ENCODE measurements around the gene INHA. TPM values are rescaled to one million over a fixed set of nuclear protein-coding genes. Genes with fewer than 3 reads are reported as not detected.

INHA gene
- total RNA-seq, 4 donors from 2014 or later = not detected

GRCh38 chr2:219576505-219577388 lies 4.6 kb downstream of the INHA start:
- H3K27me3 ChIP-seq = peaks cover 22% of the 10 kb centered on the region
- peaks cover 0 to under 1% (median 0%) of the 10 kb centered on the region in 4 donors for H3K4me1 ChIP-seq
- intact Hi-C loops (cut with DNase I; ENCODE audit: low total_unique reads) (no loop called here), in situ Hi-C loops (cut with MboI; ENCODE audit: low pct_ligation_motif_present in 1 of 4, low pct_unique_long_range_greater_than_20kb in 1 of 4, low sequenced_read_pairs in 3 of 4) (no loop called here)
- no peaks in the 10 kb centered on the region for H3K36me3 ChIP-seq
- no peaks in the 10 kb centered on the region for H3K9me3 ChIP-seq
- no peak overlapping the region for H3K4me3 ChIP-seq
- 35 to 41% methylated on average over 4 to 15 of the region's 15 CpGs for WGBS, 2 donors (ENCODE audit: low coverage in 1 of 2)
- H3K27ac ChIP-seq = no peak overlapping the region
- TF ChIP-seq, protein P1, sequence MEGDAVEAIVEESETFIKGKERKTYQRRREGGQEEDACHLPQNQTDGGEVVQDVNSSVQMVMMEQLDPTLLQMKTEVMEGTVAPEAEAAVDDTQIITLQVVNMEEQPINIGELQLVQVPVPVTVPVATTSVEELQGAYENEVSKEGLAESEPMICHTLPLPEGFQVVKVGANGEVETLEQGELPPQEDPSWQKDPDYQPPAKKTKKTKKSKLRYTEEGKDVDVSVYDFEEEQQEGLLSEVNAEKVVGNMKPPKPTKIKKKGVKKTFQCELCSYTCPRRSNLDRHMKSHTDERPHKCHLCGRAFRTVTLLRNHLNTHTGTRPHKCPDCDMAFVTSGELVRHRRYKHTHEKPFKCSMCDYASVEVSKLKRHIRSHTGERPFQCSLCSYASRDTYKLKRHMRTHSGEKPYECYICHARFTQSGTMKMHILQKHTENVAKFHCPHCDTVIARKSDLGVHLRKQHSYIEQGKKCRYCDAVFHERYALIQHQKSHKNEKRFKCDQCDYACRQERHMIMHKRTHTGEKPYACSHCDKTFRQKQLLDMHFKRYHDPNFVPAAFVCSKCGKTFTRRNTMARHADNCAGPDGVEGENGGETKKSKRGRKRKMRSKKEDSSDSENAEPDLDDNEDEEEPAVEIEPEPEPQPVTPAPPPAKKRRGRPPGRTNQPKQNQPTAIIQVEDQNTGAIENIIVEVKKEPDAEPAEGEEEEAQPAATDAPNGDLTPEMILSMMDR (IDR thresholded peaks at IDR 0.05) = no peak
- TF ChIP-seq POLR2A (IDR thresholded peaks at IDR 0.05) = no peak
- no peak for TF ChIP-seq EP300 (IDR thresholded peaks at IDR 0.05; ENCODE audit: low read depth)
- TF ChIP-seq POLR2AphosphoS5 (IDR thresholded peaks at IDR 0.05) = no peak
- no peak for DNase-seq

DNA sequence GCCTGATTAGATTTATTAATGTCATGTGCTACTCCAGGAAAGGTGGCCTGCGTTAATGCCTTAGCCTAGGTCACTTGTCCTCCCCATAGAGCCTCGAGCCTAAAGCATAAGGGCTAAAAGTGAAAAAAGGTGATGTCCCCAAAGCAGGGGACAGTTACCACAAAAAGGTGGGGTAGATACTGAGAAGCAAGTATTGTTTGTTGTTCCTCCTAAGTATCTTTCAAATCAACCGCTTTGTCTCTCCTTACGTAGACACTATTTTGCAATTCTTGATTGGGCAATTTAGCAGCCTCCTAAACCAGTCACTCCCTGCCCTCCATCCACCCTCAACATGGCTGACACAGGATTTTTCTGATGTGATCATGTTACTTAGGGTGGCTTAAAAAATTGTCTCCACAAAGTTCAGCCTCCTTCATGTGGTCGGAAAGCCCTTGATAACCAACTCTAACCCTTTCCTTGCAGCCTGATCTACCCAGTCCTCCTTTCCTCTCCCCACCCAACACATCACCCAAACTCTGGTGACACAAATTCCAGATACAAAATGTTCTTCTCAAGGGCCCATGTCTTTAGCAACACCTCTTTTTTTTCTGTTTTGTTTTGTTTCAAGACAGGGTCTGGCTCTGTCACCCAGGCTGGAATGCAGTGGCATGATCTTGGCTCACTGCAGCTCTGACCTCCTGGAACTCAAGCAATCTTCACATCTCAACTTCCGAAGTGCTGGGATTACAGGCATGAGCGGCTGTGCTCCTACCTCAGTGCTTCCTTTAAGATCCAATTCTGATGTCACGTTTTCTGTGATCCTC lies 6.9 kb downstream of the INHA start:
- H3K36me3 ChIP-seq = no peaks in the 10 kb centered on the region
- TF ChIP-seq EP300 (IDR thresholded peaks at IDR 0.05; ENCODE audit: low read depth) (no peak), POLR2A (IDR thresholded peaks at IDR 0.05) (no peak), POLR2AphosphoS5 (IDR thresholded peaks at IDR 0.05) (no peak)
- TF ChIP-seq, protein P1 (IDR thresholded peaks at IDR 0.05) = no peak
- H3K4me1 ChIP-seq = no peaks in the 10 kb centered on the region
- H3K4me3 ChIP-seq = no peak overlapping the region
- in situ Hi-C loops (cut with MboI; ENCODE audit: low pct_ligation_motif_present in 1 of 4, low pct_unique_long_range_greater_than_20kb in 1 of 4, low sequenced_read_pairs in 3 of 4) (no loop called here), intact Hi-C loops (cut with DNase I; ENCODE audit: low total_unique reads) (no loop called here)
- peaks cover 10% of the 10 kb centered on the region for H3K27me3 ChIP-seq
- H3K9me3 ChIP-seq = no peaks in the 10 kb centered on the region
- no peak for DNase-seq
- 81 to 85% methylated on average over 8 of the region's 8 CpGs for WGBS, 2 donors (ENCODE audit: low coverage in 1 of 2)
- no peak overlapping the region for H3K27ac ChIP-seq

DNA sequence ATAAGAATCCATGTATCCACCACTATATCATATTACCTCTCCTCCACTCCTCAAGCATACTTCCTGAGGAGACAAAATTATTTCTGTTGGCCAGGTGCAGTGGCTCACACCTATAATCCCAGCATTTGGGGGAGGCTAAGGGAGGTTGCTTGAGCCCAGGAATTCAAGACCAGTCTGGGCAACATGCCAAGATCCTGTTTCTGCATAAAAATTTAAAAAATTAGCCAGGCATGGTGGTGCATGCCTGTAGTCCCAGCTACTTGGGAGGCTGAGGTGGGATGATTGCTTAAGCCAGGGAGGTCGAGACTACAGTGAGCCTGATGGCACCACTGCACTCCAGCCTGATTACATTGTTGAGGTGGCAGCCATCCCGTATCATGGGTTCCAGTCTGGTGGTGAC lies 9.2 kb downstream of the INHA start:
- Histone ChIP-seq H3K27ac (no peak overlapping the region), H3K36me3 (no peaks in the 10 kb centered on the region), H3K9me3 (no peaks in the 10 kb centered on the region), H3K4me1 (no peaks in the 10 kb centered on the region), H3K27me3 (peaks cover 14% of the 10 kb centered on the region), H3K4me3 (no peak overlapping the region)
- no peak for TF ChIP-seq EP300 (IDR thresholded peaks at IDR 0.05; ENCODE audit: low read depth)
- TF ChIP-seq, protein P1 (IDR thresholded peaks at IDR 0.05) = no peak
- no peak for TF ChIP-seq POLR2A (IDR thresholded peaks at IDR 0.05)
- no peak for TF ChIP-seq POLR2AphosphoS5 (IDR thresholded peaks at IDR 0.05)
- 64% methylated on average over 2 of the region's 2 CpGs; no CpG with 5 or more reads in 1 of the 2 donors for WGBS, 2 donors (ENCODE audit: low coverage in 1 of 2)
- in situ Hi-C loops (cut with MboI; ENCODE audit: low pct_ligation_motif_present in 1 of 4, low pct_unique_long_range_greater_than_20kb in 1 of 4, low sequenced_read_pairs in 3 of 4) = no loop called here
- no peak for DNase-seq
- intact Hi-C loops (cut with DNase I; ENCODE audit: low total_unique reads) = no loop called here

- Histone ChIP-seq H3K27me3 (peaks cover 4% of the 10 kb centered on the region), H3K4me1 (no peaks in the 10 kb centered on the region), H3K9me3 (no peaks in the 10 kb centered on the region), H3K4me3 (no peak overlapping the region), H3K36me3 (no peaks in the 10 kb centered on the region), H3K27ac (no peak overlapping the region)
- intact Hi-C loops (cut with DNase I; ENCODE audit: low total_unique reads) = no loop called here
- in situ Hi-C loops (cut with MboI; ENCODE audit: low pct_ligation_motif_present in 1 of 4, low pct_unique_long_range_greater_than_20kb in 1 of 4, low sequenced_read_pairs in 3 of 4) = no loop called here
- DNase-seq = no peak
- TF ChIP-seq POLR2A (IDR thresholded peaks at IDR 0.05) (no peak), EP300 (IDR thresholded peaks at IDR 0.05; ENCODE audit: low read depth) (no peak), POLR2AphosphoS5 (IDR thresholded peaks at IDR 0.05) (no peak)
- TF ChIP-seq, protein P1 (IDR thresholded peaks at IDR 0.05) = no peak
- 51 to 75% methylated on average over 2 to 4 of the region's 4 CpGs for WGBS, 2 donors (ENCODE audit: low coverage in 1 of 2)
Measured at GRCh38 chr2:219591091-219591490, 19.0 kb downstream of the INHA start.
